ENCODE results near the gene ZNF664. TPM values are rescaled to one million over a fixed set of nuclear protein-coding genes. Genes with fewer than 3 reads are reported as not detected.

ZNF664 gene
- total and polyA plus RNA-seq, 10 of the 15 experiments (the other 5 are each of a cell fraction or from before 2014, with no cell fraction given): 1.8 to 65.6 (median 30.8) TPM

DNA sequence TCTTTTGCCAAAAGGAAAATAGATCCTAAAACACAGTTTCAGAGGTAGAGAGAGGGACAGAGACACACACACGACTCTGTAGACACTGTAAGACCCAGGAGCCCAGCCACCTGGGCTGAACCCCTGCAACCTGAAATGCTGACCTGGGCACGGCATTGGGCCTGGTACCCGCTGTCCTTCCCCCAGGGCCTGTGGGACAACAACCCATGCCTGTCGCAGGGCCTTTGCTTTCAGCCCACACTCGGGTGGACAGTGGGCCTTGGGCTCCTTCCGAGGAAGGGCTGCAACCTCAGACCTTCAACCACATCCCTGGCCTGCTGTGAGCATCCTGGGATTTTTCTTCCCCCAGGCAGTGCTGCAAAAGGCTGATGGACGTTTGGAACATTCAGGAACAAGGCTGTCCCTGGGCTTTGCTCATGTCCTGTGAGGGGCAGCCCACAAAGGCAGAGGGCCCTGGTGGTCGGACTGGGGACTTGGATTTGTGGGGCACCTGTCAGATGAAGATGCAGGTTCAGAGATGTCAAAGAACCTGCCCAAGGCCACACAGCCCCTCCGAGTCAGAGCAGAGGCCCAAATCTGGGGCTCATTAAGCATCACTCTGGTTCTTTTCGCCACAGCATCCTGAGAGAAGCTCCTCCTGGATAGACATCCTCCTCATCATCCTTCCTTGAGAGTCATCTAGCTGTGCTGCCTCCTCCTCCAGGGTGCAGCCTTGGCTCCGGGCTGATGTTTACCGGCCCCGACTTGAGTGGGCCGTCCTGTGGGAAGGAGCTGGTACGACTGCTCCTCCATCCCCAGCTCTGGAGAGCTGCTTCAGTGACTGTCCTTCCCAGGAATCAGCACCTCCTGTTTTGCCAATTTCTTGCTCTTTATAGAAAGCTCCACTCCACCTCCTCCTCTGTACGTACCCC is 33.0 kb upstream of the ZNF664 start:
- no peak for DNase-seq (ENCODE audit: low read depth, low spot score)
- no TSS peak for BruUV-seq (replicated peaks)
- Histone ChIP-seq H3K9me3 (replicated peaks; ENCODE audit: control insufficient read depth, insufficient read depth, low read length) (no peaks in the 10 kb centered on the region; the same call in 1 of the 3 replicates), H3K27ac (ENCODE audit: control insufficient read depth, insufficient read depth) (no peak overlapping the region), H2AFZ (ENCODE audit: control insufficient read depth, low read depth, low read length) (no peak overlapping the region), H3K4me3 (no peak overlapping the region), H4K20me1 (ENCODE audit: control insufficient read depth, insufficient read depth) (no peaks in the 10 kb centered on the region), H3K27me3 (replicated peaks in 1 of 2; ENCODE audit: control insufficient read depth in 2 of 2, insufficient read depth in 2 of 2, low read length in 1 of 2) (no peaks in the 10 kb centered on the region), H3K79me2 (ENCODE audit: control insufficient read depth, insufficient read depth, low read length) (no peaks in the 10 kb centered on the region), H3K9ac (ENCODE audit: control insufficient read depth, insufficient read depth, low read length) (no peak overlapping the region), H3K4me2 (ENCODE audit: control insufficient read depth, insufficient read depth) (no peak overlapping the region), H3K4me1 (ENCODE audit: control insufficient read depth, insufficient read depth, low read length) (peaks cover 11% of the 10 kb centered on the region), H3K36me3 (ENCODE audit: control insufficient read depth in 2 of 2, insufficient read depth in 2 of 2, low read length in 1 of 2) (no peaks in the 10 kb centered on the region)
- TF ChIP-seq RAD51 (IDR thresholded peaks at IDR 0.05) (no peak), MTA3 (IDR thresholded peaks at IDR 0.05; ENCODE audit: borderline replicate concordance, low read length) (no peak), USF1 (IDR thresholded peaks at IDR 0.05; ENCODE audit: borderline replicate concordance, extremely low read length, insufficient read depth, low read depth, low read length) (no peak), RB1 (IDR thresholded peaks at IDR 0.05; ENCODE audit: borderline replicate concordance) (no peak), TCF3 (IDR thresholded peaks at IDR 0.05; ENCODE audit: borderline replicate concordance, insufficient read depth, low read depth, low read length) (no peak), MXI1 (IDR thresholded peaks at IDR 0.05; ENCODE audit: low read depth, low read length) (no peak), E2F8 (IDR thresholded peaks at IDR 0.05; ENCODE audit: low read depth, partially characterized antibody) (no peak), NR2C2 (IDR thresholded peaks at IDR 0.05; ENCODE audit: borderline replicate concordance, control insufficient read depth, insufficient read length, low read depth) (no peak), PAX5 (IDR thresholded peaks at IDR 0.05; ENCODE audit: borderline replicate concordance, low read depth, low read length) (no peak), LARP7 (IDR thresholded peaks at IDR 0.05) (no peak), GATAD2B (conservative IDR thresholded peaks at IDR 0.05; ENCODE audit: low read depth) (no peak)
- TF ChIP-seq, protein P1, sequence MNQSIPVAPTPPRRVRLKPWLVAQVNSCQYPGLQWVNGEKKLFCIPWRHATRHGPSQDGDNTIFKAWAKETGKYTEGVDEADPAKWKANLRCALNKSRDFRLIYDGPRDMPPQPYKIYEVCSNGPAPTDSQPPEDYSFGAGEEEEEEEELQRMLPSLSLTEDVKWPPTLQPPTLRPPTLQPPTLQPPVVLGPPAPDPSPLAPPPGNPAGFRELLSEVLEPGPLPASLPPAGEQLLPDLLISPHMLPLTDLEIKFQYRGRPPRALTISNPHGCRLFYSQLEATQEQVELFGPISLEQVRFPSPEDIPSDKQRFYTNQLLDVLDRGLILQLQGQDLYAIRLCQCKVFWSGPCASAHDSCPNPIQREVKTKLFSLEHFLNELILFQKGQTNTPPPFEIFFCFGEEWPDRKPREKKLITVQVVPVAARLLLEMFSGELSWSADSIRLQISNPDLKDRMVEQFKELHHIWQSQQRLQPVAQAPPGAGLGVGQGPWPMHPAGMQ (IDR thresholded peaks at IDR 0.05; ENCODE audit: borderline replicate concordance): no peak
- FAIRE-seq: no peak
- ATAC-seq: no peak
- POLR2A ChIA-PET: interaction anchor here (0.6 kb wide), 1 partner anchor 636 kb away, joined by 3 read pairs; no protein-coding TSS in a partner anchor
- SMC1A ChIA-PET (ENCODE audit: uncharacterized antibody, unreplicated experiment): no interaction called here
- CTCF ChIA-PET: interaction anchor here (1.0 to 1.6 kb wide), 3 partner anchors 10 to 24 kb away, joined by 3 to 5 read pairs (median 4); no protein-coding TSS in a partner anchor
- RAD21 ChIA-PET (ENCODE audit: unreplicated experiment): interaction anchor here (0.5 kb wide), 1 partner anchor 19 kb away, joined by 3 read pairs; no protein-coding TSS in a partner anchor
- in situ Hi-C loops (cut with MboI): no loop called here
- 60% methylated on average over 15 of the region's 16 CpGs for WGBS (ENCODE audit: insufficient coverage, insufficient replicate concordance, low lambda C conversion rate, missing lambda C conversion rate)
- intact Hi-C loops (cut with micrococcal nuclease; ENCODE audit: unreplicated experiment): no loop called here

Measured in GM12878 (cell line).